ENCODE measurements around the gene CYSTM1. TPM values are rescaled to one million over a fixed set of nuclear protein-coding genes. Genes with fewer than 3 reads are reported as not detected.
A peak's percentile ranks its signal among the peaks of the same experiment; 100 is the strongest.

The CYSTM1 gene
- total and polyA plus RNA-seq, 2 of the 8 experiments (the other 6 are each of a cell fraction or from before 2014, with no cell fraction given), result 25.0 to 47.8 TPM

GRCh38 chr5:140142856-140143255 is 32.1 kb upstream of the CYSTM1 start:
- peaks cover 0 to 7% of the 10 kb centered on the region in 2 experiments for H4K20me1 ChIP-seq (replicated peaks in 1 of 2; ENCODE audit: control insufficient read depth in 1 of 2, insufficient read depth in 2 of 2, low read length in 2 of 2)
- H3K18ac ChIP-seq (ENCODE audit: extremely low read depth, low read length), result no peak overlapping the region
- no peak overlapping the region for H2BK20ac ChIP-seq (ENCODE audit: low read length)
- no peaks in the 10 kb centered on the region for H3K9me3 ChIP-seq (ENCODE audit: insufficient read depth in 2 of 2, low read depth in 1 of 2, low read length in 1 of 2)
- 81% methylated on average over 7 of the region's 7 CpGs; no CpG with 5 or more reads in 1 of the 2 experiments for WGBS, 2 experiments (ENCODE audit: extremely low coverage in 1 of 2, insufficient coverage in 1 of 2, insufficient read length in 1 of 2, insufficient replicate concordance in 2 of 2, low coverage in 1 of 2, low lambda C conversion rate in 2 of 2, missing lambda C conversion rate in 1 of 2)
- H3K4me1 ChIP-seq (replicated peaks in 1 of 4; ENCODE audit: control insufficient read depth in 3 of 4, insufficient read depth in 4 of 4, low read length in 3 of 4), result peaks cover 0 to 7% (median 0%) of the 10 kb centered on the region in 4 experiments; a peak in 1 of 7 replicates
- H3K79me1 ChIP-seq (ENCODE audit: low read depth, low read length), result no peaks in the 10 kb centered on the region
- H3K27ac ChIP-seq (ENCODE audit: low read depth, low read length), result no peak overlapping the region
- H4K8ac ChIP-seq (ENCODE audit: extremely low read depth, insufficient read depth, low read length), result no peak overlapping the region
- H2AK5ac ChIP-seq (ENCODE audit: low read depth, low read length), result no peak overlapping the region
- no peak overlapping the region for H3K23ac ChIP-seq (ENCODE audit: insufficient read length)
- no peak overlapping the region for H3K4ac ChIP-seq (replicated peaks; ENCODE audit: insufficient read length, low read depth, low read length)
- CTCF ChIA-PET (ENCODE audit: partially characterized antibody), result interaction anchor here (0.8 to 9.9 kb wide), 10 partner anchors 7 to 176 kb away, joined by 3 to 118 read pairs (median 10); partner anchors contain the start of gene PURA
- no peak overlapping the region for H2AFZ ChIP-seq (ENCODE audit: low read length)
- no peak overlapping the region for H3K9ac ChIP-seq (replicated peaks in 1 of 4; ENCODE audit: extremely low read depth in 1 of 4, low read depth in 3 of 4, low read length in 3 of 4)
- no peak overlapping the region for H2BK5ac ChIP-seq (ENCODE audit: low read depth, low read length)
- peaks cover 23 to 37% (median 31%) of the 10 kb centered on the region in 4 experiments for H3K27me3 ChIP-seq (replicated peaks in 1 of 4; ENCODE audit: control insufficient read depth in 3 of 4, extremely low read depth in 1 of 4, insufficient read depth in 3 of 4, low read length in 3 of 4)
- H3K14ac ChIP-seq (ENCODE audit: insufficient read length), result no peak overlapping the region
- H4K91ac ChIP-seq (replicated peaks; ENCODE audit: insufficient read length, low read length), result no peak overlapping the region
- no peak overlapping the region for H2BK12ac ChIP-seq (ENCODE audit: low read depth, low read length)
- H3K79me2 ChIP-seq (ENCODE audit: control insufficient read depth in 1 of 2, insufficient read depth in 2 of 2, low read length in 2 of 2), result no peaks in the 10 kb centered on the region
- FAIRE-seq, result no peak
- no peak overlapping the region for H3K4me3 ChIP-seq (ENCODE audit: extremely low read depth in 1 of 4, insufficient read depth in 2 of 4, low read depth in 3 of 4, low read length in 4 of 4)
- H2BK15ac ChIP-seq (ENCODE audit: low read length), result no peak overlapping the region
- no peaks in the 10 kb centered on the region for H3K36me3 ChIP-seq (ENCODE audit: control insufficient read depth in 2 of 4, insufficient read depth in 4 of 4, low read length in 3 of 4)
- no peak overlapping the region for H3K4me2 ChIP-seq (ENCODE audit: insufficient read depth in 1 of 2, low read depth in 2 of 2, low read length in 2 of 2)
- TF ChIP-seq CEBPB (IDR thresholded peaks at IDR 0.05; ENCODE audit: low read depth, low read length), result no peak
- DNase-seq (ENCODE audit: low read depth in 1 of 2, low spot score in 2 of 2), result peak in 1 of 2 experiments; percentile 14
- POLR2A ChIA-PET (ENCODE audit: partially characterized antibody), result interaction anchor here (1.3 to 4.3 kb wide), 3 partner anchors 9 to 30 kb away, joined by 3 to 19 read pairs (median 11); partner anchors contain the start of gene PURA
- no peak overlapping the region for H4K5ac ChIP-seq (ENCODE audit: insufficient read length, low read depth, low read length)
- H2BK120ac ChIP-seq (replicated peaks; ENCODE audit: low read depth, low read length), result no peak overlapping the region
- H3K56ac ChIP-seq (replicated peaks; ENCODE audit: insufficient read length, low read depth, low read length), result no peak overlapping the region
- H3K23me2 ChIP-seq (ENCODE audit: low read depth, low read length), result peaks cover 5% of the 10 kb centered on the region; the same call in 1 of the 2 replicates

All from H1 (cell line).